Ramos (cell line): ENCODE data around the gene KRT35.

Source experiments
- in situ Hi-C: fragments of 300-500 bp; cut with MboI; formaldehyde crosslinking; loops from one replicate; pipeline ENCODE4 v1.14.3; 2022; ENCODE audit warnings: low sequenced_read_pairs; ENCODE audit not compliant: unreplicated experiment

KRT35 gene

GRCh38 chr17:41490000-41490990 lies 9.3 kb upstream of the KRT35 start:
- in situ Hi-C loops = no loop called here

- in situ Hi-C loops = no loop called here
Measured at GRCh38 chr17:41489531-41489930, 8.6 kb upstream of the KRT35 start, which contains the start of gene KRT36. TSS of gene KRT36 (minus strand) at chr17:41489910. CDS start at chr17:41489864, 46 bp downstream.

- in situ Hi-C loops = no loop called here
Measured at GRCh38 chr17:41486809-41487530, 6.0 kb upstream of the KRT35 start.

GRCh38 chr17:41486316-41486715 lies 5.4 kb upstream of the KRT35 start:
- in situ Hi-C loops = no loop called here

GRCh38 chr17:41484920-41485904 lies 4.3 kb upstream of the KRT35 start:
- in situ Hi-C loops = no loop called here

- in situ Hi-C loops = no loop called here
Measured at GRCh38 chr17:41483991-41484826, 3.3 kb upstream of the KRT35 start.

- in situ Hi-C loops = no loop called here
Measured at GRCh38 chr17:41483531-41483930, 2.6 kb upstream of the KRT35 start.

- in situ Hi-C loops = no loop called here
Measured at GRCh38 chr17:41480581-41480980, 370 bp downstream of the KRT35 start.

GRCh38 chr17:41480136-41480535 lies 815 bp downstream of the KRT35 start:
- in situ Hi-C loops = no loop called here

- in situ Hi-C loops = no loop called here
Measured at GRCh38 chr17:41478237-41478636, 2.7 kb downstream of the KRT35 start.

GRCh38 chr17:41476866-41477815 lies 3.8 kb downstream of the KRT35 start:
- in situ Hi-C loops = no loop called here

- in situ Hi-C loops = no loop called here
Measured at GRCh38 chr17:41475421-41475820, 5.5 kb downstream of the KRT35 start.

- in situ Hi-C loops = no loop called here
Measured at GRCh38 chr17:41474863-41475262, 6.1 kb downstream of the KRT35 start.

GRCh38 chr17:41468346-41468745 lies 12.6 kb downstream of the KRT35 start:
- in situ Hi-C loops = no loop called here

GRCh38 chr17:41467561-41467960 lies 13.4 kb downstream of the KRT35 start:
- in situ Hi-C loops = no loop called here

GRCh38 chr17:41466988-41467387 lies 14.0 kb downstream of the KRT35 start, which contains the start of gene KRT32:
TSS of gene KRT32 (minus strand) at chr17:41467386. CDS start at chr17:41467325, 61 bp downstream.
- in situ Hi-C loops = no loop called here

GRCh38 chr17:41464682-41465081 lies 16.3 kb downstream of the KRT35 start:
- in situ Hi-C loops = no loop called here

GRCh38 chr17:41464173-41464572 lies 16.8 kb downstream of the KRT35 start:
- in situ Hi-C loops = no loop called here
